ENCODE data around the gene PARD3B.

- no peak for TF ChIP-seq CTCF (IDR thresholded peaks at IDR 0.05; ENCODE audit: low read length)
- TF ChIP-seq EZH2phosphoT487 (IDR thresholded peaks at IDR 0.05; ENCODE audit: low read length): no peak
Measured at GRCh38 chr2:205176546-205176945, 631.3 kb downstream of the PARD3B start.

All from MM.1S (cell line).